ENCODE data around the gene ATF6.

Gene ATF6

GRCh38 chr1:161997152-161997551, 231.0 kb downstream of the ATF6 start:
- no peak for DNase-seq (ENCODE audit: low read depth in 2 of 2)

- no peak for DNase-seq (ENCODE audit: low read depth in 2 of 2)
Measured at GRCh38 chr1:161998811-161999210, 232.7 kb downstream of the ATF6 start.

DNA sequence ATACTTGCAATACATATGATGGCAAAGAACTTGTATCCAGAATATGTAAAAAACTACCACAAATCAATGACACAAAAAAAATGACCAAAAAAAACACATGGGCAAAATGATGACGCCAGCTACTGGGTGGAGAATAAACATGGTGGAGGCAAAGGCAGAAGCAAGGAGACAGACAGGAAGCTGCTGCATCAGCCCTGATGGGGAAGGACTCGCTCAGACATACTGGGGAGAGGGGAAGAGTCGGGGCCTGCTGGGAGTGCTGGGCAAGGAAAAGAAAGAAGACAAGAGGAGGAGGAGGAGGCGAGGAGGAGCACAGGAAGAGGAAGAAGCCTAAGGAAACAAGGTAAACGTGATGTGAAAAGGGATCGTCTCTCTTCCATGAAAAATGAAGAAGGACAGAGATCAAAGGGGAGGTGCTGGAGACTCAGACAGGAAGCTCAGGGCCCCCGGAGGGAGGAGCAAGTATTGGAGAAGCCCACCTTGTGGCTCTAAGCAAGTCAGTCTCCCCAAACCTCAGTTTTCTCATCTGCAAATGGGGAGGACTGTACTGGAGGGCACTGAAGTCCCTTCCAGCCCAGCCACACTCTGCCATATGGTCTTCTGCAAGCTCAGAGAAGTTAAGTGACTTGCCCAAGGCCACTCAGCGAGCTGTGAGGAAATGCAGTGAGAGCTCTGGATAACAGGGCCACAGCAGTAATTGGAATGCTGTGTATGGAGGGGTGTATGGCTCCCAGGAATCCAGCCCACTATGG, 233.4 kb downstream of the ATF6 start:
- no peak for DNase-seq (ENCODE audit: low read depth in 2 of 2)

DNA sequence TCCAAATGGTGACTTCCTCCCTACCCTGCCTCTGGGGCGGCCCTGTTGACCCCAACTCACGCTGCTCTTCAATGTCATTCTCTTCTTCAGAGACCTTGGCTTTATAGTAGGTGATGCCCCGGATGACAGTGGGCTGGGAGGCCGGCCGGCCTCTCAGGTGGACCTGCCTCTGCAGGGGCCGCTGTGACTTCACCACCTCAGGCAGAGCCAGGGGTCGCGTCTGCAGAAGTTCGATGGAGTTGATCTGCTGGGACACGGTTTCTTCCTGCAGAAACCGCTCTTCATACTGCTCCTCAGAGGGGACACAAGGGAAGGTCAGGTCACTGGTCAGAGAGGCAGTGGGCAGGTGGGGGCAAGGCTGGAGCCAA, 233.9 kb downstream of the ATF6 start:
- DNase-seq (ENCODE audit: low read depth in 2 of 2), result no peak

- DNase-seq (ENCODE audit: low read depth in 2 of 2), result no peak
Measured at GRCh38 chr1:162003061-162003829, 237.1 kb downstream of the ATF6 start.

- no peak for DNase-seq (ENCODE audit: low read depth in 2 of 2)
Measured at GRCh38 chr1:162003830-162004215, 237.7 kb downstream of the ATF6 start.

- no peak for DNase-seq (ENCODE audit: low read depth in 2 of 2)
Measured at GRCh38 chr1:162004441-162004950, 238.4 kb downstream of the ATF6 start.

- DNase-seq (ENCODE audit: low read depth in 2 of 2), result no peak
Measured at GRCh38 chr1:162006081-162006480, 240.0 kb downstream of the ATF6 start.

DNA sequence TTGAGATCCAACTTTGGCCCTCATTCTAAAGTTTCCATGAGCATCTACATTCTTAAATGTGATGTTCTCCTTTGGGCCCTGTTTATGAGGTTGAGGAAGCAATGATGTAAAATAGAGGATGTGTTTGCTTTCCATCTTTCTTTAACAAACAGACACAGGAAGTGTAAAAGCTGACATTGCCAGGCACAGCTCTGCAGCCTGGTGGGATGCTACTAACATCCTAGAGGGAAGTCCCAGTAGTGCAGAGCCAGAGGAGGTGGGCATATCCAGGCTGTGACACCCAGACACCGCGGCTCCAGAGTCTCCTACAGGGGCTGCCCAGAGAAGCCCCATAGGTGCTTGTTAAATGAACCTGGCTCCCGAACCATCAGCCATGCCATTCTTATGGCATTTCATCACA, 241.3 kb downstream of the ATF6 start:
- no peak for DNase-seq (ENCODE audit: low read depth in 2 of 2)

DNA sequence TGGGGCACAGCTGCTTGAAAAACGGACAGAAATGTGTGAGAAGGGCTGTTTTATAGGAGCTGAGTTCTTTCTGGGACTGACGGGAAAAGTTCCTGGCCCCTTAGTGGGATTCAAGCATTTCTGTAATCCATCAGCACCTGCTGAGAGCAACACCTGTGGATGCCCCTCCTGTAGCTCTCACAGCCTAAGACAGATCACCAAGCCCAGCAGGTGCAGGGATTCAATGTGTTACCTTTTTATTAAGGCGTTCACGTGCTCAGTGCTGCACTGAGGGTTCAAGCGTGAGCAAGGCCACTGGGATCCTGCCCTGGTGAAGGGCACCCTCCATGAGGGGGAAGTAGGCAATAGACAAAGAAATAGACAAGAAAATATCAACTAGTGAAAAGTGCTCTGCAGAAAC, 242.7 kb downstream of the ATF6 start:
- no peak for DNase-seq (ENCODE audit: low read depth in 2 of 2)

GRCh38 chr1:162009501-162010174, 243.5 kb downstream of the ATF6 start:
- no peak for DNase-seq (ENCODE audit: low read depth in 2 of 2)

DNA sequence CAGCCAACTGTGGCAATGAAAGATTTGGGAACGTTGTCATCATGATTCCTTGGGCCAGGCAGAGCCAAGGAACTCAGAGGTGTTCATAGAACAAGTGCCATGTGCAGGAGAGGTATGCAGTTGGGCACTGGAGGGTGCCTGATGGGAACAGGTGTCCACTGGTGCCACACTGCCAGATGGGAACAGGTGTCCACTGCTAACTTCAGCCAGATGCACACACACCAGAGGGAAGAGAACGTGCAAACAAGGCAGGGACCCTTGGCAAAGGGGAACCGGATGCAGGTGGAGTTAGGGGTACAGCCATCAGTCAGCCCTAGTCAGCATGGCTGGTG, 244.0 kb downstream of the ATF6 start:
- no peak for DNase-seq (ENCODE audit: low read depth in 2 of 2)

DNA sequence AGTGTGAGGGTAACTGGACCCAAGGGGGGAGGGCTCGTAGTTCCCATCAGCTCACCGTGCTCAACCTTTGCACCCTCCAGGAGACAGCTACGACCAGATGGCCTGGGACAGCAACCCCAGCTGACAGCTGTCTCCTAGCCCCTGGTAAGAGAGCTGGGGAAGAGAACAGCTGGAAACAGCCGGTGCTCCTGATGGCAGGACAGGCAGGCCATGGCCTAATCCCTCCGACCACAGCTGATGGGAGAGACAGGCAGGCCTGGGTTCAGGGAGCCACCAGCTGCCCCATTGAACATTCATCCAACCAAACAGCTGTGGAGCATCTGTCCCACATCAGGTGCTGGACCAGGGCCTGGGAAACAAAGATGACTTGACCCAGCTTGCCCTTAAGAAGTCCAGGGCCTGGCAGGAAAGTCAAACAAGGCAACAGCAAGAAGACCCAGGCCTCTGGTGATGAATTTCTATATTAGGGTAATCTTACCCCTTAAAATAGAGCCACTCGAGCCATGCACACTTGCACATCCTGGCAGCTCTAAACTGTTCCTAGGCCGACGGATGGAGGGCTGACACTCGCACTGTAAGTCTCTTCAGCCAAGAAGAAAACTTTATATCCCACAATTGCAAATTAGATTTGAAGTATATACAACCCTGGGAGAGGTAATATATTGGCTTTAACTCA, 245.4 kb downstream of the ATF6 start:
- no peak for DNase-seq (ENCODE audit: low read depth in 2 of 2)

GRCh38 chr1:162013289-162013688, 247.2 kb downstream of the ATF6 start:
- DNase-seq (ENCODE audit: low read depth in 2 of 2), result no peak

All from stimulated activated CD8-positive, alpha-beta memory T cell treated with anti-CD3 and anti-CD28 coated beads, Interleukin-2, amount 100 ng/mL, for 48 hours (primary cell).